Epidermal melanocyte (primary cell): Measurements from ENCODE around the gene RBKS.
"Not testable (repeated sequence)": the region's sequence is repeated elsewhere in the genome, so short reads cannot be mapped to it uniquely, and the experiment has no call there.

ENCODE experiments used
- DNase-seq: peaks from one replicate; pipeline ENCODE4 v3.0.0; 2011; ENCODE audit warnings: low spot score; ENCODE audit not compliant: insufficient read length

RBKS gene

GRCh38 chr2:27873091-27873490 is 17.1 kb downstream of the RBKS start:
- DNase-seq, result no peak

GRCh38 chr2:27871802-27872201 is 18.4 kb downstream of the RBKS start:
- no peak for DNase-seq

DNA sequence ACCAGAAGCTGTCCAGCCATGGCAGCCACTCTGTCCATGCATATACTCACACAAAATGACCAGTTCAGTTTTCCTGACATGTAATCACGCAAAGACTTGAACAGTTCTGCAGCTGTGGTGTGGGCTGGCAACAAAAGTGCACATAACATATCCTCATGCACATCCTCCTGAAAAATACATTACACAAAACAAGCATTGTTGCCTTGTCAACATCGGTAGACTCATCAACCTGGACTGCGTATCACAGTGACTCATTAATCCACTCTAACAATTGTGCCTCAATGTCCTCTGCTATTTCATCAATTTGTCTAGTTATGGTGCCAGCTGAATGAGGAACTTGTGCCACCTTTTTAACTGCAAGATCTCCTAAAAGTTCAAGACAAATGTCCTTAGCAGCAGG is 19.5 kb downstream of the RBKS start:
- no peak for DNase-seq

DNA sequence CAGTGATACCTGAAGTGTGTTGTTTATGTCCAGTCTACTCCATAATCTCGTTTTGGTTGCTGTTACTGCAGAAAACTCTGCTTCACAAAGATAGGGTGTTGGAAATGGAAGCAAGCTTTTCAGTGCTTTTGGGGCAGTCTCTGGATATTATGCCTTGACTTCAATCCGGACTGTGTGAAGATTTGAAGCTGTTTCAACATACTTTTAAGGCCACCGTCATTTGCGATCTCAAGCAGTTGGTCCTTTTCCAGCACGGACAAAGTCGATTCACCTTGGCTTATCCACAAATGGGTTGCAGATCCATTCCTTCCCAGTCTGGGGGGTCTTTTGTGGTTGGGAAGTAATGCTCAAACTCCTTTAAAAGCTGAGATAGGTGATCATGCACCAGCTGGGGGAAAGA is 20.4 kb downstream of the RBKS start:
- no peak for DNase-seq

DNA sequence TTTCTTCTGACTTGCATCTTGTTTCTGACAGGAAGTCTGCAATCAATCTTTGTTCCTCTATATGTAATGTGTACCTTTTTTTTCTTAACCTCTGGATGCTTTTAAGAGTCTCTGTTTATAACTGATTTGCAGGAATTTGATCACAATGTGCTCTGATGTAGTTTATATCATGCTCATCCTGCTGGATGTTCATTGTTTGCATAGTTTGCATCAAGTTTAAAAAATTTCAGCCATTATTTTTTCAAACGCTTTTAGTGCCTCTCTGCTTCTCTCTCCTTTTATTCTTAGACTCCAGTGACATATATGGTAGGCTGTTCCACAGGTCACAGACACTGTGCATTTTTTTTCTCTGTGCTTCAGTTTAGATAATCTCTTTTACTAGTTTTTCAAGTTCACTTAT is 23.9 kb downstream of the RBKS start:
- no peak for DNase-seq

DNA sequence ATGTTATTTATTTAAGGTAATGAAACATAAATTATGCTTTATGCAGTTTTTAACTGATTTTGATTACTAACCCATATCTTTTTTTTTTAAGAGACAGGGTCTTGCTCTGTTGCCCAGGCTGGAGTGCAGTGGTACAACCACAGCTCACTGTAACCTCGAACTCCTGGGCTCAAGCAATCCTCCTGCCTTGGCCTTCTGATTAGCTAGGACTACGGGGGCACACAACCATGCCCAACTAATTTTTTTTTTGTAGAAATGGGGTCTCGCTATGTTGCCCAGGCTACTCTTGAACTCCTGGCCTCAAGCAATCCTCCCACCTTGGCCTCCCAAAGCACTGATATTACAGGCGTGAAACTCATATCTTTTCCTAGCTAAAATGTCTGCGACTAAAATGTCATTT is 26.2 kb downstream of the RBKS start:
- not testable (repeated sequence) for DNase-seq

GRCh38 chr2:27863146-27863545 is 27.0 kb downstream of the RBKS start:
- no peak for DNase-seq

DNA sequence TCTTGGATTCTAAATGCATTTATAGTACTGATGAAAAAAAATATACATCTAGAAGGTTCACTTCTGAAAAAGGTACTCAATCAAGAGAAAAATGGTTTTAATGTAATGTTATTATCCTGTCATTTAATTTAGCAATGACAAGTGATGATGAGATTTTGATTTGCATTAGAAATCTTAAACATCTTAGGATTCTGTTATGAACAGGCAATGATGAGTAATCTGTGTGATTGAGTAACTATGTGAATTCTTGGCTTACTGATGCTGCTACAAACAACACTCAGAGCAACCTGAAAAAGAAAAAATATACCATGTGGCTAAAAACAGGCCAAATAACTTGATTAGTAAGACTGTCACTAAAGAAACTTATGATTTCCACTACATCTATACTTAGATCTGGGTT is 30.1 kb downstream of the RBKS start:
- no peak for DNase-seq

DNA sequence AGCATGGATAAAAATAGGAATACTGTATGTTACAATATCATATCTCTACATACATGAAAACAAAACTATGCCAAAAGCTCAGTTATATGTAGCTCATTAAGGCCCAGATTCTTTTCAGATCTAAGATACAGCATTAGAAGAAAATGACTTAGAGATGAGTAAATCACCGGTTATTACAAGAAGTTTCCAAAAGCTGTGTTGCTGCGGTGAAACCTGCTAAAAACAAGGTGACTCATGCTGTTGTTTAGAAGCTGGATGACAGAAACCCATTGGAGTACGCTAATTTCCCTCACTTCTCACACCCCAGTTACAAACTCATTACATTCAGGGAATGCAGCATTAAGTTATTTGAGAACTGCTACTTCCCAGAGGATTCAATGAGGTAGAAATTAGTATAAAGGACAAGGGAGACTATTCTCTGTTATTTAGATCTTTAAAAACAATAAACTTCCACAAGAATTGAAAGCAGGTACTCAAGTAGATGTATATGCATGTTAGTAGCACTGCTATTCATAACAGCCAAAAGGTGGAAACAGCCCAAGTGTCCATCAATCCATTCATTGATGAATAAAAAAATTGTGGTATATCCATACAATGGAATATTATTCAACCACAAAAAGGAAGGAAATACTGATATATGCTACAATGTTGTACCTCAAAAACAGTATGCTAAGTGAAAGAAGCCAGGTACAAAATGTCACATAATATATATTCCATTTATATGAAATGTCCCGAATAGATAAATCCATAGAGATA is 32.6 kb downstream of the RBKS start:
- no peak for DNase-seq

DNA sequence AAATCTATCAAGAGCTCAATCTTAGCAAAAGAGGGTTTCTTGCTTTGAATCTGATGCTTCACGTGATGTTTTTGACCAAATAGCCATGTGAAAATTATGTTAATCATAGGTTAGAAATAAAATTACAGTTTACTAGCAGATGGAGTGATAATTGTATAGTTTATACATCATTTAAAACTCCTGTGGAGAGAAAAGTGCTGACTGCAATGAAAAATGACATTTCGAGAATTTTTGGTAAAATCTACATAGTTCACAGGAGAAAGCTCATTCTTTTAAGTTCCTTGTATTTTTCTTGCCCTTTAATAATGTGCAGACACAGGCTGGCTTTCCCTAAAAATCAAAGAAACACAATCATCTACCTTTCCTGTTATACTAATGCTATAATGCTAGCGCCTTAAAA is 33.2 kb downstream of the RBKS start:
- no peak for DNase-seq

- DNase-seq, result no peak
These were observed 33.8 kb downstream of the RBKS start for GRCh38 chr2:27856386-27856785.

DNA sequence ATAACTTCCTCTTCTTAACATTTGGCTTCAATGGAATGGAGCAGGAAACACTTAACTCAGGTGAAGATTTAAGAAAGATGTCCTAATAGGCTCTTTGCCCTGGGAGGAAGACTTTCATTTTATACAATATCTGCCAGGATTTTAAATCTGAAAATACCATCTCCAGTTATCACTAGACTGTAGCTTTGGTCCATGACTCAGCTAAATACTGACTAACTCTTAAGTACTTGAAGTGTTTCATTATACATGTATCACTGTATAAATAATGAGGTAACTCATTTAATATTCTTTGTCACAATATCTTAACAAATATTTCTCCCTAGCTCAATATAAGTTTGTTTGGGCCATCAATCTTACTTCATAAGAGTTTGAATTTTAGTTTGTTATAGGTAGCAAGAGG is 34.7 kb downstream of the RBKS start:
- DNase-seq, result no peak

- DNase-seq, result no peak
These were observed 35.8 kb downstream of the RBKS start for GRCh38 chr2:27854229-27854862.

- no peak for DNase-seq
These were observed 37.5 kb downstream of the RBKS start for GRCh38 chr2:27852691-27853090.

DNA sequence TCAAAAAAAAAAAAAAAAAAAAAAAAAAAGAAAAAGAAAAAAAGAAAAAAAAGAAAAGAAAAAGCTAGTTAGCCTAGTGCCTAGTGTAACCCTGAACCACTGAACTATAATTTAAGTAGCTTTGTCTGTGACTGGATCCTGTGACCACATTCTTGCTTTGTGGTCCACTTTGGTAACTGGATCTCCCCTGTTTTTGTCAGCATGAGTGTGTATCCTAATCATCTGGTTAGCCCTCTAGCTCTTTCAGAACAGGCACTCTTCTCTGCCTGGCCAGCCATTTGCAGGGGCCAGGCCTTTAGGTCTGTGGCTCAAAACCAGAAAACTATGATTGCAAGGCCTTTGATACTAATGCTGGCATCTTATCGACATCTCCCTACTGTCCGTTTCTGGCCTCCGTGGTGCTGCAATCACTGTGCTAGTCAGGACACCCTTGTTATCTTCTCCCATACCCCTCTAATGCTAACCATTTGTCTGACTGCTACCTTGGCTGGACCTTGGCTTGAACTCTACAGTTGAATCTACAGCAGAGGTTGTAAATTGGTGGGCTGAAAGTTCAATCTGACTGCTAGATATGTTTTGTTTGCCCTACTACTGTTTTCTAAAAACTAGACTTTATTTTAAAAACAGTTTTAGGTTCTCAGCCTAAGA is 40.5 kb downstream of the RBKS start:
- no peak for DNase-seq

- DNase-seq, result no peak
These were observed 42.9 kb downstream of the RBKS start for GRCh38 chr2:27847333-27847732.

- no peak for DNase-seq
These were observed 45.3 kb downstream of the RBKS start for GRCh38 chr2:27844821-27845255.

DNA sequence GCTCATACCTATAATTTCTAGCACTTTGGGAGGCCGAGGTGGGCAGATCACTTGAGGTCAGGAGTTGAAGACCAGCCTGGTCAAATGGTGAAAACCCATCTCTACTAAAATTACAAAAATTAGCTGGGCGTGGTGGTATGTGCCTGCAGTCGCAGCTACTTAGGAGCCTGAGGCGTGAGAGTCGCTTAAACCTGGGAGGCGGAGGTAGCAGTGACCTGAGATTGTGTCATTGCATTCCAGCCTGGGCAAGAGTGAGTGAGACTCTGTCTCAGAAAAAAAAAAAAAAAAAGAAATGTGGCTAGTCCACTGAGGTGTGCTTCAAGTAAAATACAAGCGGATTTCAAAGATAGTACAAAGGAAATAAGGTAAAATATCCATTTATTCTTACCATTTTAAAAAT is 46.2 kb downstream of the RBKS start:
- DNase-seq, result no peak

GRCh38 chr2:27842894-27843293 is 47.3 kb downstream of the RBKS start:
- DNase-seq, result no peak

DNA sequence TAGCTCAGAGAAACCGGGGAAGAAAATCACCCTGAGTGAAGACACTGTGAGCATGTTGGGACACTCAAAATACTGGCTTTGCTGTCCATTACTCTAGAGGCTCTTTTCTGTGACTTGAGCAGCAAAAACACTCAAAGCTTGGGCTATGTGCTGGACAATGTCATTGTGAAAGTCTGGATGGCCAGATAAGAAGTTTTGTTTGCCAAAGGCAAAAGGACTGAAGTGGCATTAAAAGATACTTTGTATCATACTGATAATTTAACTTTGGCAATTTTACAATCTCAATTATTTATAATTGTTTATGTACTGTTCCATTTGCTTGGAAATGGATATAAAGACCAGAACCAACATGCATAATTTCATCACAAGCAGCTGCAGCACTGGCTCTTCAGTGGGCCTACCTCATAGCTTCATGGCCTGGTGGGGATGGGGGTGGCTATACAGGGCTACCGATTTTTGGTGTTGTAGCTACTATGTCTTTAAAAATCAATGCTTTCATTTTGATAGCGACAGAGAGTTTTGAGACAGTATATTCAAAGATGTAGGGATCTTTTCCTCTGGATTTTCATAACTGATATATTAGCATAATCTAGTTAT is 51.1 kb downstream of the RBKS start:
- DNase-seq, result no peak

- DNase-seq, result no peak
These were observed 51.7 kb downstream of the RBKS start for GRCh38 chr2:27838502-27838901.

DNA sequence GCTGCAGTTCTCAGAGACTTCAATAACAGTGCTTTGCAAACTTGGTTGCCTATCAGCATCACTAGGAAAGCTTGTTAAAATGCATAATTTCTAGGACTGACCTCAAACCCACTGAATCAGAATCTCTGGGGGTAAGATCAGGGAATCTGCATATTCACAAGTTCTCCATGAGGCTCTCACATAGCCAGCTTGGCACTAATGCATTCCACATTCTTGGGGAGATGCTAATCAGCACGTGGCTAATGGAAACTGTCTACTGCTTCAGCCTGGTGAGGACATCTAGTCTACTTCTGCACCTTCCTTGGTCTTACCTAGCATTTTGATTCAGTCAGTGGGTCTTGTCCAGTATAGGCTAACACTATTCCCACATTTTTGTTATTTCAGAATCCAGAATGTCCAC is 56.3 kb downstream of the RBKS start:
- DNase-seq, result no peak
